ENCODE data around the gene TIMP2.
"Not testable (repeated sequence)": the region's sequence is repeated elsewhere in the genome, so short reads cannot be mapped to it uniquely, and the experiment has no call there.

TIMP2 gene

DNA sequence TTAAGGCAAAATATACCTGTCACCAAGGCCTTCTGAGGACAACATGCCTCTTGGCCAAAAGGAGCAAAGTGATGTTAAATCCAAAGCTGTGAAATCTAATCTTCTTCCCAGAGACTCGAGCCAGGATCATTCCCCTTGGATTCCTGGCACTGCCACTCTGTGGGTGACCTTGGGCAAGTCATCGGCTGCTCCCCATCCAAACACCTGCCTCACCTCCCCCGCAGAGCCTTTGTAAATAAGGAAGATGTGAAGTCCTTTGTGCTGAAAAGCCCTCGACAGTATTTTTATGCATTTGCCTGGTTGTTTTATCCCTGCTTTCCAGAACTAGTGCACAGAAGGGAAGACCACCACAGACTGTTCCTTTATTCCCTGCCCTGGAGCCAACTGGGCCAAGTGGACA is 16.8 kb downstream of the TIMP2 start:
- no peak for DNase-seq (ENCODE audit: low read depth in 3 of 3)

DNA sequence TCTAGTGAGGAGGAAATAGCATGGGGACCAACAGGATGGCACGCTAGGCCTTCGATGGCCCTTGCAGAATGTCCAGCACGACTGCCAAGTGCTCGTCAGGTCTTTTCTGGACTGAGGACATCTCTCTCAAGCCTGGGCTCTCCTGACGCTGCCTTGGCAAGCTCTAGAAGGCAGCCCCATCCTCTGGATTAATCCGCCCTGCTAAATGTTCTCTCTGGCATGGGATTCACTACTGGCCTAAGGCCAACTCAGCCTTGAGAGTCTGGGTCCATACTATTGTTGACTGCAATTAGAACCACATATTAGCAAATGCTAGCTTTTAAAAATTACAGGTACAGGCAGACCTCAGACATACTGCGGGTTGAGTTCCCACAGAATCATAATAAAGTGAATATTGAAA is 19.6 kb downstream of the TIMP2 start:
- DNase-seq (ENCODE audit: low read depth in 3 of 3), result no peak

DNA sequence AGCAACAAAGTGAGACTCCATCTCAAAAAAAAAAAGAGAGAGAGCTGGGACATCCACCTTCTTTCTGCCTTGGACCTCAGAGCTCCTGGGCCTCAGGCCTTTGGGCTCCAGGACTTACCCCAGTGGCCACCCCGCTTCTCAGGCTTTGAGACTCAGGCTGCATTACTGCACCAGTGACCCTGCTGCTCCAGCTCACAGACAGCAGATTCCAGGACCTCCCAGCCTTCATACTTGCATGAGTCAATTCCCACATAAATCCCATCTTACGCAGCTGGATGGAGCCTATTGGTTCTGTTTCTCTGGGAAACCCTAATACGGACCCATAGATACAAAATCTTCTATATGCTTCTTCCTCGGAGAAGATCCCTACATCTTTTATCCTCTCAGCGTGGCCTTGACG is 20.1 kb downstream of the TIMP2 start:
- DNase-seq (ENCODE audit: low read depth in 3 of 3), result no peak

DNA sequence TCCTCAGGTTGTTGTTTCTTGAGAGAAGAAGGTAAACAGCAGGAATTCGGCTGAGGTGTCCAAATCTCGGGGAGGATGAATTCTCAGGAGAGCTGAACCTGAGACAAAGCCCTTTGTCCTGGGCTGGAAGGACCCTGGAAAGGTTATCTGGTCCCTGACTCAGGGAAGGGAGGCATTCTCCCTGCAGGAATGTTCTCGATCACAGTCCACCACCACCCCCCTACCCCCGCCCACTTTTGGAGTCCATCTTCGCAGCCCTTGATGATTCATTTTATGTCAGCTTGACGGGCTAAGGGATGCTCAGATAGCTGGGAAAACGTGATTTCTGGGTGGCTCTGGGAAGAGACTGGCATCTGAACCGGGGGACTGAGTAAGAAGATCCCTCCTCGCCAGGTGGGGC is 20.8 kb downstream of the TIMP2 start:
- DNase-seq (ENCODE audit: low read depth in 3 of 3), result no peak

DNA sequence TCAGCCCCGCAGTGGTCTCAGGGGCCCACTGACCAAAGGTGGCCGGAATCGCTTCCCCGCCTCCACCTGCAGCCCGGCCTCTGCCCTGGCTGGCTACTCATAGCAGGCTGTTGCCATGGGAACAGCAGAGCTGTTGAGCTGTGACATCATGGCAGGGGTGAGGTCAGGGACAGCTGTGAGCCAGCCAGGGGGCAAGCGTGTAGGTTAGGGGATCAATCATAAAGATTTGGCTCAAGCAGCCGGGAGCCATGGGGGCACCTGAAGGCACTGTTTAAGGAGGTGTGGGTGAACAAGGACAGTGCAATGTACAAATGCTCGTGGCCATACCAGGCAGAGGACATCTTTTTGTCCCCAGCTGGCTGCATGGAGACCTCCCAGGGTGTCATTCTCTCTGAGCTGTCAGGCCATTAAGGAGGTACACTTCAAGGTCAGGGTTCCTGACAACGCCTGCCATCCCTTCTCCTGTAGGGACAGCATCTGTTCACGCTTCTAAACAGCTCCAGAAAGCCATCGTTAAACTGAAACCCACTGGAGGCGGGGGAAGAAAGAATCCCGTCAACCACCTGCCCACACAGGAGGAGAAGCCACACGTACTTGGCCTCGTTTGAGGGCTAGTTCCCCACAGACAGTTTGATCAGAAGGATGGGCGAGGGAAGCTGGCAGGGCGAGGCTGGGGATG is 21.9 kb downstream of the TIMP2 start, which contains the start of gene CEP295NL:
Gene CEP295NL (minus strand): TSS at position 101 of the 679 bp plus-strand sequence. CDS start 1,373 bp downstream, outside the sequence.
- no peak for DNase-seq (ENCODE audit: low read depth in 3 of 3)

DNA sequence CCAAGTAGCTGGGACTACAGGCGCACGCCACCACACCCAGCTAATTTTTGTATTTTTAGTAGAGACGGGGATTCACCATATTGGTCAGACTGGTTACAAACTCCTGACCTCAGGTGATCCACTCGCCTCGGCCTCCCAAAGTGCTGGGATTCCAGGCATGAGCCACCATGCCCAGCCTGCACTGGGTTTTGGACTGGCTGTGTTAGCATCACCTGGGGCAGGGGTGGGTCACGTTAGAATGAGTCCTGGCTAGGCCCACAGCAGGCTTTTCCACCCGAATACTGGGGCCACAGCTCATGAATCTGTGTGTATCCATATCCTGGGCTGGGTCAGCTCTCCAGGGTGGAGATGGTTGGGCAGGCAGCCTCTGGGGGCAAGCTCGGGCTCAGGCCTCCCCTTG is 23.0 kb downstream of the TIMP2 start:
- not testable (repeated sequence) for DNase-seq (ENCODE audit: low read depth in 3 of 3)

DNA sequence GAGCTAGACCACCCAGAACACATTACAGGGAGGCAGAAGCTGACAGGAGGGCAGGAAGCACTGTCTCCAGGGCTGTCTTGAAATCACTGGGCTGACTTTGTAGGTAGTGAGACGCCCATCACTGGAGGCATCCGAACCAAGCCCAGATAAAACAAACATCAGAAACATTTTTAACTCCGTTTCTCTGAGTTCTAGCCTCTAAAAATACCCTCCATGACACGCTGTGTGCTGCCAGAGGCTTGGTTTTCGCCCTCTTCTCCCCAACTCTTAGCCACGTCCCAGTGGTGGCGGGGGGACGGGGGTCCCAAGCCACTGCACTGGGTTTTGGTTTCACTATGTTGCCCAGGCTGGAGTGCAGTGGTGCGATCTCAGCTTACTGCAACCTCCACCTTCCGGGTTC is 23.4 kb downstream of the TIMP2 start:
- no peak for DNase-seq (ENCODE audit: low read depth in 3 of 3)

DNA sequence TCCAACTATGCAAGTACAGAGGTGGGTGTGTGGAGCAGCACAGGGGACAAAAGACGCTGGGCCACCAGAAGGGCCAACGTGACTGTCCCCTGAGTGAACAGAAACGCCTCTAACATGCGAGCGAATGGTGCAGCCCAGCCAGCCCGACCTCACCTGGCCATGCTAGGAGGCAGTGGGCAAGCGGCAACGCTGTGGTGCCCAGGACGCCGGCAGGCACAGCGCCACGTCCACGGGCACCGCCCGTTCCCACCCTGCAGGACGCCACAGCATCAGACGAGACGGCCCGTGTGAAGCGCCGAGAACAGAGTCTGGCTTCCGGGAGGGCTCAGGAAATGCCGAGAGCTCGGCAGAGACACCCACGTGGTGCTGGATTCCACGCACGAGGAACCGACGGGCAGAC is 24.4 kb downstream of the TIMP2 start:
- DNase-seq (ENCODE audit: low read depth in 3 of 3), result no peak

DNA sequence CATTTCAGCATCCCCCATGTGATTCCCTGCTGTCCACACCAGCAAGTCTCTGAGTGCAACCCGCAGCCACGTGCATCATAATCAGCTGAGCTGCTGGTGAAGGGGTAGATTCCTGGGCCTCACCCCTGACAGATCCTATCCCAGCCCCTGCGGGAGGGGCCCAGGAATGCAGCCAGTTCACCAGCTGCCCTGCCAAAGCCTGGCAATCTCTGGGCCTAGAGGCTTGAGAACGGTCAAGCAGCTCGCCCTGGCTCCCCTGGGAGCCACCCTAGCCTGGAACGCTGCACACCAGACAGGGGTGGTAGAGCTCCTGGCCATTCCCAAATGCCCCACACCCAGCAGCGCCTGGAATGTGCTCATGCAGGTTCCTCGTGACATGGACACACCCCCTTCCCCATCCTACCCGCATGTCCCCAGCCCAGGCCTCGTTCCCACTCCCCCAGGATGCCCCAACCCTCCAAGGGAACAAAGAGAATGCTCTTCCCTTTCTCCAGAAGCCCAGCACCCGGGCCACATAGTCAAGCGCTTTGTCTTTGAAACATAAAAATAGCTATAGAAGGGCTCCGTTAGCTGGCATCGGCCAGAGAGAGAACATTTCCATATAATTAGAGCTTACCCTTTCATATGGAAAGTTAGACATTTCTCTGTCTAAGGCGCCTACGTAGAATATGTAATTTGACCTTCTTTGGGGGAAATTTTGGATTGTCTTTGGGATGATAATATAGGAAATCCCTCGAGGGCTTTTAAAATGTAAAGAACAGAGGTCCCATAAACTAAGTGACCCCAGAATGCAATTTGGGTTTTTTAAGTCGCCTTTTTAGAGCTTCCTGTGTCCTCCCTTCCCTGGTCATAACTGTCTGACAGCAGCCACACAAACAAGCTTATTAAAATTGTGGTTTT is 25.6 kb downstream of the TIMP2 start:
- no peak for DNase-seq (ENCODE audit: low read depth in 3 of 3)

DNA sequence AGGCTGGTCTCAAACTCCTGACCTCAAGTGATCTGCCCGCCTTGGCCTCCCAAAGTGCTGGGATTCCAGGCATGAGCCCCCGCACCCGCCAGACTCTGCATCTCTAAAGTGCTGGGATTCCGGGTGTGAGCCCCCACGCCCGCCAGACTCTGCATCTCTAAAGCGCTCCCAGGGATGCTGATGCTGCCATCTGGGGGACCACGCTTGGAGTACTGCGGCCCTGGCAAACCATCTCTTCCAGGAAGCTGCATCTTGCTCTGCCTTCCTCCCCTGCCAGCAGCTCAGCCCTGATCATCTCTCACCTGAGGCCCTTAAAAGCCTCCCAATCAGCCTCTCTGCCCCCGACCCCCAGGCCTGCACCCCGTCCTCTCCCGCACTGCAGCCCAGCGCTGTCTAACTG is 26.2 kb downstream of the TIMP2 start:
- DNase-seq (ENCODE audit: low read depth in 3 of 3), result no peak

DNA sequence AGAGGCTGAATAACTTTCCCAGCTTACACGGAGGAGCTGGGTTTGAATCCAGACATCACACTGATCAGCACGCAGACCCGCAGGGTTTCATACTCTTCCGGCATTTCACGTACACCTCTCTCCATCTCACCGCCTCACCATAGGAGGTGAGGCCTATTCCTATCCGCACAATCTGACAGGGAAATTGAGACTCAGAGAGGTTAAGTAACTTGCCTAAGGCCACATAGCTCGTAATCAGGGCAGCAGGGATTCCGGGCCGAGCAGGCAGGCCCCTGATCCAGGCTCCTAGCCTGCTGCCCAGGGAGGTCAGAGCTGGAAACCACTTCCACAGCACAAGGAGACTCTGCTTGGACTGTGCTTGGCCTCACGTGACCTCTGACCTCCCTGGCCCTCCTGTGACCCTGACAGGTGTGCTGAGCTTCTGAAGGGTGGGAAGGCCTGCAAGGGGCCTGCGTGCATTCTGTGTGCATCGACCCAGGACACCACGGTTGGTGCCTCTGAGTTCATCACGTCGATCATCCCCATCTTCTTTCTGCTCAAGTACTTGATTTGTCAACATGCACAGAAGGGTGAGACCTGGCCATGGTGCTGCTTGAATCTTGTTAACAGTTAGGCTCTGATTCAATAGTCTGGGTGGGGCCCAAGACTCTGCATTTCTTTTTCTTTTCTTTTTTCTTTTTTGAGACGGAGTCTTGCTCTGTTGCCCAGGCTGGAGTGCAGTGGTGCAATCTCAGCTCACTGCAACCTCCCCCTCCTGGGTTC is 26.9 kb downstream of the TIMP2 start:
- no peak for DNase-seq (ENCODE audit: low read depth in 3 of 3)

DNA sequence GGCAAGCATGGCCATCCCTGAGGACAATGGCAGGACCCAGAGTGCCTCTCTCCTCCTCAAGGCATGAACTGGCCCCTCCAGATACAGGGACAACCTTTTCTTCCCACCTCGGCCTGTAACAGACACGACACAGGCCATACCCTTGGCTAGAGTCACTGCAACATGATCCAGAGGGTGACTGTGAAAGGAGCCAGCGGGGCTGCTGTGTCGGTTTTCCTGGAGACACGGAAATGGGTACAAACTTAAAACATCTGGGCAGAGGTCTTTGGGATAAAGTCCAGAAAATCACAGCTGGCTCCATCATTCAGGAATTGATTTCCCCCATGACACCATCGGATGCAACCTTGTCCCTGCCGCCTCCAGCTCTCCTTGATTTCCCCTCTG is 27.5 kb downstream of the TIMP2 start:
- DNase-seq (ENCODE audit: low read depth in 3 of 3), result no peak

DNA sequence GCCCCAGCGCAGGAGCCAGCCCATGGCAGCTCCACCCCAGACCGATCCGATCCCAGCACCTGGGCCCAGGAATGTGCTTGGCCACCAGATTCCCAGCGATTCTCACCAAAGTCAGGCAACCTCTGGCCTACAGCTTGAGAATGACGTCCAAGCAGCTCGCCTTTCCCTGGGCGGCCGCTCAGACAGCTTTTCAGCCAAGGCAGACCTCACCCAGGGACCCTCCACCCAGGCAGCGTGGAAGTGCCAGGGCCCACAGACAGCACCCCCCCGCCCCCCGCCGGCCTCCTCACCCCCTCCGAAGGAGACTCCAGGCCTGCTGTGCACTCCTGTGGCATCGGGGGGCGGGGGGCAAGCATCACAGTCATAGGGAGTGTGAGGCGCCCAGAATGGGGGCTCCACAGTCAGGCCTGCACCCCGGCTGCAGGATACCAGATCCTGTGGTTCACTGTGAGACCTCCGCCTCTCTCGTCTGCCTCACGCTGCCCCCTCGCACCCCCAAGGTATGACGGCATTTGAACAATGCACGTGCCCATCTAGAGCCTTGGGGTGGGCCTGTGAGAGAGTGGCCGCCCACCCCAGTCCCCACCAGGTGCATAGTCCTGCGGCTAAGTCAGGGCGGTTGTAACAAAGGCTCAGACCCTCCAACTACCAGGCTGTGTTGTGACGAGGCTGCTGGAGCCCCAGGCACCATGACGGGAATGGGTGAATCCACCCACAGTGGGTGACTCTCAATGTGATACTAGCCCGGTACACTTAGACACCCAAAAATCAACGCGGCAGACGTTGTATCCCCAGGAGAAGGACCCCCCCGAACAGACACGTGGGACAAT is 28.1 kb downstream of the TIMP2 start:
- DNase-seq (ENCODE audit: low read depth in 3 of 3), result no peak

DNA sequence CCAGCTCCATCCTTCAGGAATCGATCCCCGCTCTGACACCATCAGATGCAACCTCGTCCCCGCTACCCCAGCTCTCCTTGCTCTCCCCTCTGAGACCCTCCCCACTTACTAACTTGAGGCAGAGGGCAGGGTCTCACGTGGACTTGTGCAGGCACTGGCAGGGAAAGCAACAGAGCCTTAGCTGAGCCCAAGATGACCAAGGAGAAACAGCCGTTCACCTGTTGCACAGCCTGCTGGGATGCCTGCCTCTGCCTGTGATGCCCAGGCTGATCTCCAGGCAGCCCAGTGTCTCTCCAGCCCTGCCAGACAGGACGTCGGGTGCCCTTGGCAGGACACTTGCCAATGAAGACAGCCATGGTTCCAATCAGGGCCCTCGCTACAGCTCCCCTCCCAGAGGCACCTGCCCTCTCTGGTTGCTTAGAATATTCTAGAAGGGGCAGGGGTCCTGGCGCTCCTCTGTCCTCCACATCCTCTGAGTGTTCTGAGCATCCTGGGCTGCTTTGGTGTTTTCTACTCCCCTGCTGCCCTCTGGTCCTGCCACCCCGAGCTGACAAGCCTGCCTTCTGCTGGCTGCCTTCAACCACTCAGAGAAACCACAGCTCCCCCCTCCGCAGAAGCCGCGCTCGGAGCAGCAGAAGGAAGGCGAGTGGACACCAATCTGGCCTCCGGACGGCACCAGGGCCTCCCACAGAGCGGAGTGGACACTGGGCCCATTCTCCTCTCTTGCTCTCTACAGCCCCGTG is 28.9 kb downstream of the TIMP2 start:
- no peak for DNase-seq (ENCODE audit: low read depth in 3 of 3)

DNA sequence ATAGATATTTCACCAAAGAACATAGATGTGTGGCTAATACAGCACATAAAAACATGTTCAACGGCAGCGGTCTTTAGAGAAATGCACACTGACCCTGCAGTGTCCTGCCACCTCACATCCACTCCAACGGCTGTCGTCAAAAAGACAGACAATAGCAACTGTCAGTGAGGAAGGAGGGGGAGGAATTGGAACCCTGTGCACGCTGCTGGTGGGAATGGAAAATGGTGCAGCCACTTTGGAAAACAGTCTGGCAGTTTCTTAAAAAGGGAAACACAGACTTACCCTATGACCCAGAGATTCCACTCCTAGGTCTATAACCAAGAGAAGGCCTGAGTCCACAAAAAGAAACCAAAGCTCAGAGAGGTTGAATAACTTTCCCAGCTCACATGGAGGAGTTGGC is 29.9 kb downstream of the TIMP2 start:
- DNase-seq (ENCODE audit: low read depth in 3 of 3), result no peak

DNA sequence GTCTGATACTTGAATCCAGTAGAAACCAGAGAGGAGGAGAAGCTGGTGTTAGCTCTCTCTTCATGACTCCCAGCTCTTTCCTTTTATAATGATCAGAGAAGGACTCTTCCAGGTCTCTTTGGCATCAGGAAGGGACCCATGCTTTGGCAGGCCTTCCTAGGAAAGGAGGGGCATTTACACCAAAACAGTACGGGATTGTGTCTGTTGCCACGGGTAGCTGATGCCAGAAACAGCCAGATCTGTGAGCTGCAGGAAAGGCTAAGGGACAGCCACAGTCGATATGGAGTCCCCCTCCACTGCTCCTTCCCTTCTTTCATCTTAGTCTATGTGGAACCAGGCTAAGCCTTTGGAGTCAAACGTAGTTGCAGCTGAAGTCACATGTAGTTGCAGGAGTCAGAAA is 31.5 kb downstream of the TIMP2 start:
- no peak for DNase-seq (ENCODE audit: low read depth in 3 of 3)

DNA sequence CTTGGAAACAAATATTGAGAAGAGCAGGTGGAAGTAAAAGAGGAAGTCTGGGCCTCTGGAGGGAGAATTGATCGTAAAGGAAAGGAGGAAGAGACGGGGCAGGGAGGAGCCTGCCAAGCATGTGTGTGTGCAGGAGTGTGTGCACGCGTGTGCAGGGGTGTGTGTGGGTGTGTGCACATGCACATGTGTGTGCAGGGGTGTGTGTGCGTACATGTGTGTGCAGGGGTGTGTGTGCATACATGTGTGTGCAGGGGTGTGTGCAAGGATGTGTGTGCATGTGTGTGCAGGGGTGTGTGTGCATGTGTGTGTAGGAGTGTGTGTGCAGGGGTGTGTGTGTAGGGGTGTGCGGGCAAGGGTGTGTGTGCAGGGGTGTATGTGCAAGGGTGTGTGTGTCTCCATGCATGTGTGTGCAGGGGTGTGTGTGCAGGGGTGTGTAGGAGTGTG is 32.2 kb downstream of the TIMP2 start:
- no peak for DNase-seq (ENCODE audit: low read depth in 3 of 3)

DNA sequence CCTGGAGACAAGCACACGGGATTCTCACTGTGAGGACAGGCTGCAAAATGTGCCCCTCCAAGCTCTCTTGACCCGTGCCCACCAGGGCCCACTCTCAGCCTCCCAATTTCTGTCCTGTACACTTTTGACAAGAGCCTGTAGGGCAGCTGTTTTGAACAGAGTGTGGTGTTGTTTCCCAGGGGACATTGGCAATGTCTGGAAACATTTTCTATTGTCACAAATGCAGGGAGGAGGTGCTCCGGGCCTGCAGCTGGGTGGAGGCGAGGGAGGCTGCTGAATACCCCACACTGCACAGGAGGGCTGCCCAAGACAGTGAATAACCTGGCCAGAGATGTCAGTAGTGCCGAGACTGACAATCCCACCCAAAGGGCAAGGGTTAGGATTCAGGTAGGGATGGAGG is 32.7 kb downstream of the TIMP2 start:
- no peak for DNase-seq (ENCODE audit: low read depth in 3 of 3)

DNA sequence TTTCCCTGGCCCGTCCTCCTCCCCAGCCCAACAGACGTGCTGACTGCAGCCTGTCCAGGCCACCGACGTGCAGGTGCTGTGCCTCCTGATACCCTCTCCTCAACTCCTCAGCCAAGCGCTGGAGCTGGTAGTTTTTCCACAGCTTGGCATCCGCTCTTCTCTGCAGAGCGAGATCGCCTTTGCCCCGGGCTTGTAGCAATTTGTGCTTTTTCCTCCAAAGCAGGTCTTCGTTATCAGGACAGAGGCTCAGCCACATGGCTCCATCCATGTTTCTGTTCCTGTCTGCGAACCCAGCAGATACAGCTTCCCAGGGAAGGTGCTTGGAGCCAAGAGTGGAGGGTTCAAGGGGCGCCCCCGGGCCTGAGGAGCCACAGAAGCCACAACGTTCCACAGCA is 33.1 kb downstream of the TIMP2 start:
- no peak for DNase-seq (ENCODE audit: low read depth in 3 of 3)

DNA sequence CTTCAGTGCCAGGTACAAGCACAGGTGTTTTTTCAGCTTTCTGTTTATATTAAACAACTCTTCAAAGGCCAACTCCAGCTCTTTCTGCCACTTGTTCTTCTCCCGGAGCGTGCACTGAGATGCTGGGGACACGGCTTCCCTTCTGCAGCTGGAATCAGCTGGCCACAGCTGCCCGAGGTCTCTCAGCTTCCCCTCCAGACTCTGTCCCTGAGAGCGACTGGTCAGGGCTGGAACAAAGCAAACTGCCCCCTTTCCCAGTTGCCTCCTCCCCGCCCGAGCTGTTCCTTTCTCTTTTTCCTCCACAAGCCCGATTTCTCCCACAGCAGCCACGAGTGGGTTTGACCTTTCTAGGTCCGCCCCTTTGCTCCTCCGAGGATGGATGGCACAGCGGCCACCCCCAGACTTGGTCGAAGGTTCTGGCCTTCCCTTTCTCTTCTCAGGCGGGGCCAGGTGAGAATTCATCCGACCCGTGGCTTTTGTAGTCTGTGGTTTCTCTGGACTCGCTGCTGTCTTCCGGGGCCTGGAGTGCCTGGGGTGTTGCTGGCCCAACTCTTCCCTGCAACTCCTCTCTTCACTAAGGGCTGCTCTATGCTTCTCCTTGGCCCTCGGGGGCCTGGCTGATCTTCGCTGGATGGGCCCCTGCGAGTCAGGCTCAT is 33.7 kb downstream of the TIMP2 start:
- no peak for DNase-seq (ENCODE audit: low read depth in 3 of 3)
